IMR-90 (cell line): ENCODE measurements around the gene NKAIN2. TPM values are rescaled to one million over a fixed set of nuclear protein-coding genes. Genes with fewer than 3 reads are reported as not detected.

ENCODE experiments used
- ATAC-seq: fragments of 200-7000 bp; cut with Tn5 transposase; 2 replicates; pipeline ENCODE4 v1.9.1; 2020; ENCODE audit warnings: low read depth, mild to moderate bottlenecking, moderate library complexity
- BruUV-seq: library from RNA; stranded (reverse); fragments of 400-500 nt; replicated peaks from 2 replicates; lab custom pipeline; 2021; lab: Mats Ljungman, UMichigan
- CTCF ChIA-PET: fragments of 300-600 bp; formaldehyde crosslinking; extraction: SDS; loops from one replicate; lab custom pipeline; 2021; ENCODE audit warnings: antibody characterized with exemption; lab: Yijun Ruan, JAX
- POLR2A ChIA-PET: fragments of 300-600 bp; sonication (Branson Sonifier 250); formaldehyde crosslinking; loops from one replicate; lab custom pipeline; 2022; ENCODE audit warnings: antibody characterized with exemption; ENCODE audit not compliant: unreplicated experiment; lab: Charles Lee
- DNase-seq: peaks from one replicate; pipeline ENCODE4 v3.0.0; 2013
- H2AFZ ChIP-seq: replicated peaks from 2 replicates; pipeline ENCODE3; 2013; ENCODE audit warnings: low read length, mild to moderate bottlenecking; ENCODE audit not compliant: poor library complexity
- H2AK5ac ChIP-seq: 2 replicates; pipeline ENCODE4 v1.6.1; 2013; ENCODE audit warnings: low read depth, low read length, inconsistent platforms
- H2AK9ac ChIP-seq: replicated peaks from 2 replicates; pipeline ENCODE3; 2013; ENCODE audit warnings: mild to moderate bottlenecking, low read depth, low read length, moderate library complexity; ENCODE audit not compliant: poor library complexity
- H2BK120ac ChIP-seq: 2 replicates; pipeline ENCODE4 v1.6.1; 2013; ENCODE audit warnings: low read depth, low read length, inconsistent platforms
- H2BK15ac ChIP-seq: 3 replicates; pipeline ENCODE4 v1.6.1; 2013; ENCODE audit warnings: low read depth, low read length, inconsistent platforms
- H2BK20ac ChIP-seq: 2 replicates; pipeline ENCODE4 v1.6.1; 2013; ENCODE audit warnings: low read depth, mild to moderate bottlenecking, inconsistent platforms, low read length, moderate library complexity
- H2BK5ac ChIP-seq: 2 replicates; pipeline ENCODE4 v1.6.1; 2013; ENCODE audit warnings: mild to moderate bottlenecking, low read depth, low read length, inconsistent platforms; ENCODE audit not compliant: poor library complexity, severe bottlenecking
- H3K14ac ChIP-seq: replicated peaks from 2 replicates; pipeline ENCODE4 v1.6.1; 2013; ENCODE audit warnings: low read depth, low read length, inconsistent platforms
- H3K18ac ChIP-seq: 2 replicates; pipeline ENCODE4 v1.6.1; 2013; ENCODE audit warnings: low read depth, low read length, control low read depth
- H3K23ac ChIP-seq: 2 replicates; pipeline ENCODE4 v1.6.1; 2013; ENCODE audit warnings: low read depth, low read length, inconsistent platforms
- H3K27ac ChIP-seq: 2 replicates; pipeline ENCODE4 v1.5.1; 2013; ENCODE audit warnings: mild to moderate bottlenecking, control low read depth, low read length; ENCODE audit not compliant: insufficient read depth
- H3K27me3 ChIP-seq: 2 replicates; pipeline ENCODE4 v1.6.1; 2013; ENCODE audit warnings: low read length; ENCODE audit not compliant: control insufficient read depth, insufficient read depth
- H3K36me3 ChIP-seq: 2 replicates; pipeline ENCODE4 v1.6.1; 2013; ENCODE audit warnings: low read length, mixed read lengths; ENCODE audit not compliant: control insufficient read depth, insufficient read depth
- H3K4ac ChIP-seq: 2 replicates; pipeline ENCODE4 v1.6.1; 2013; ENCODE audit warnings: low read depth, low read length, inconsistent platforms
- H3K4me1 ChIP-seq: 2 replicates; pipeline ENCODE4 v1.6.1; 2013; ENCODE audit warnings: low read length, mixed read lengths; ENCODE audit not compliant: control insufficient read depth, insufficient read depth
- H3K4me2 ChIP-seq: 2 replicates; pipeline ENCODE4 v1.6.1; 2013; ENCODE audit warnings: low read depth, mild to moderate bottlenecking, control low read depth, low read length, moderate library complexity
- H3K4me3 ChIP-seq: 2 replicates; pipeline ENCODE4 v1.5.1; 2013; ENCODE audit warnings: low read depth, mild to moderate bottlenecking, control low read depth, low read length, moderate library complexity; ENCODE audit not compliant: insufficient read depth
- H3K56ac ChIP-seq: 2 replicates; pipeline ENCODE4 v1.6.1; 2013; ENCODE audit warnings: low read length, inconsistent platforms; ENCODE audit not compliant: insufficient read depth; ENCODE audit errors: extremely low read depth
- H3K79me1 ChIP-seq, 2 experiments: 2 replicates each; pipeline ENCODE4 v1.6.1; 2013; ENCODE audit warnings: low read length in 2 of 2, inconsistent platforms in 1 of 2, low read depth in 1 of 2
- H3K9ac ChIP-seq: 2 replicates; pipeline ENCODE4 v1.6.1; 2013; ENCODE audit warnings: low read depth, low read length, control low read depth
- H3K9me1 ChIP-seq: 2 replicates; pipeline ENCODE4 v1.6.1; 2013; ENCODE audit warnings: low read length, inconsistent platforms; ENCODE audit not compliant: insufficient read depth
- H3K9me3 ChIP-seq: 2 replicates; pipeline ENCODE4 v1.6.1; 2013; ENCODE audit warnings: low read length; ENCODE audit not compliant: control insufficient read depth, insufficient read depth
- H4K20me1 ChIP-seq: 2 replicates; pipeline ENCODE4 v1.6.1; 2013; ENCODE audit warnings: low read length, inconsistent platforms; ENCODE audit not compliant: insufficient read depth
- H4K5ac ChIP-seq: 2 replicates; pipeline ENCODE4 v1.6.1; 2013; ENCODE audit warnings: mild to moderate bottlenecking, low read depth, low read length, control low read depth
- H4K8ac ChIP-seq, 2 experiments: 2 replicates each; pipeline ENCODE4 v1.6.1; 2013; ENCODE audit warnings: low read depth in 2 of 2, low read length in 2 of 2, control low read depth in 1 of 2, inconsistent platforms in 1 of 2
- H4K91ac ChIP-seq: 2 replicates; pipeline ENCODE4 v1.6.1; 2013; ENCODE audit warnings: low read depth, low read length, inconsistent platforms; ENCODE audit not compliant: insufficient read depth
- BHLHE40 ChIP-seq: fragments of 150-350 bp; IDR thresholded peaks from 2 replicates; pipeline ENCODE4 v1.6.1; 2016; ENCODE audit warnings: mild to moderate bottlenecking, low read depth, low read length
- CEBPB ChIP-seq: IDR thresholded peaks from 2 replicates; pipeline ENCODE4 v1.6.1; 2012; ENCODE audit warnings: low read depth, low read length, improper control_type of control experiment
- CHD1 ChIP-seq: IDR thresholded peaks from 2 replicates; pipeline ENCODE4 v1.6.1; 2012; ENCODE audit warnings: low read depth, low read length, improper control_type of control experiment
- CTCF ChIP-seq: conservative IDR thresholded peaks from 2 replicates; pipeline ENCODE4 v1.5.1; 2012; ENCODE audit warnings: mild to moderate bottlenecking, low read depth, low read length, improper control_type of control experiment
- ELK1 ChIP-seq: fragments of 150-350 bp; IDR thresholded peaks from 2 replicates; pipeline ENCODE4 v1.6.1; 2016; ENCODE audit warnings: low read depth, mild to moderate bottlenecking, low read length, moderate library complexity, borderline replicate concordance
- MAFK ChIP-seq: IDR thresholded peaks from 2 replicates; pipeline ENCODE4 v1.6.1; 2012; ENCODE audit warnings: low read depth, low read length, improper control_type of control experiment
- MAZ ChIP-seq: IDR thresholded peaks from 2 replicates; pipeline ENCODE4 v1.6.1; 2012; ENCODE audit warnings: low read depth, mild to moderate bottlenecking, low read length, improper control_type of control experiment, moderate library complexity, borderline replicate concordance
- MXI1 ChIP-seq: IDR thresholded peaks from 2 replicates; pipeline ENCODE4 v1.6.1; 2012; ENCODE audit warnings: low read depth, mild to moderate bottlenecking, low read length, moderate library complexity, borderline replicate concordance
- NFE2L2 ChIP-seq: fragments of 150-350 bp; IDR thresholded peaks from 2 replicates; pipeline ENCODE4 v1.6.1; 2016; ENCODE audit warnings: low read depth, mild to moderate bottlenecking, low read length
- POLR2A ChIP-seq: IDR thresholded peaks from 2 replicates; pipeline ENCODE4 v1.6.1; 2012; ENCODE audit warnings: mild to moderate bottlenecking, low read depth, low read length
- RCOR1 ChIP-seq: IDR thresholded peaks from 2 replicates; pipeline ENCODE4 v1.6.1; 2012; ENCODE audit warnings: mild to moderate bottlenecking, low read length, improper control_type of control experiment; ENCODE audit not compliant: insufficient replicate concordance
- RFX5 ChIP-seq: IDR thresholded peaks from 2 replicates; pipeline ENCODE4 v1.8.0; 2012; ENCODE audit warnings: low read depth, mild to moderate bottlenecking, low read length, moderate library complexity
- WGBS, 2 experiments: methylation state at CpG; one replicate each; pipeline versions ENCODE4 v1.1.5 to v1.1.7; 2013; ENCODE audit warnings: missing lambda C conversion rate in 2 of 2; ENCODE audit not compliant: insufficient read length in 1 of 2; ENCODE audit errors: extremely low coverage in 2 of 2; 5-methylcytosine and 5-hydroxymethylcytosine counted together
- dilution Hi-C: fragments of 300-500 bp; cut with HindIII; formaldehyde crosslinking; loops from one replicate; pipeline ENCODE4 v1.14.3; 2018; ENCODE audit warnings: low sequenced_read_pairs; ENCODE audit not compliant: unreplicated experiment
- in situ Hi-C: fragments of 300-500 bp; cut with MboI; formaldehyde crosslinking; loops from 3 replicates; pipeline ENCODE4 v1.14.3; 2019; ENCODE audit warnings: low sequenced_read_pairs, inconsistent platforms, mixed read lengths
- intact Hi-C: fragments of 100-400 bp; cut with micrococcal nuclease; formaldehyde crosslinking; loops from 2 replicates; pipeline ENCODE4 v1.10.0; 2022
- polyA plus RNA-seq, 3 experiments: library from polyadenylated mRNA; depleted of rRNA; stranded (reverse); fragments of >200 nt; gene quantifications; 2 replicates each; pipeline ENCODE4 v1.2.3, GENCODE V29; 2012; ENCODE audit warnings: low replicate concordance in 1 of 3
- total RNA-seq: library from RNA; depleted of rRNA; stranded (reverse); fragments of >200 nt; gene quantifications from 2 replicates; pipeline ENCODE4 v1.2.3, GENCODE V29; 2012

NKAIN2 gene
- total and polyA plus RNA-seq, 2 of the 4 experiments (the other 2 are of a cell fraction) = not detected

GRCh38 chr6:124522335-124522734 is 718.7 kb downstream of the NKAIN2 start:
- DNase-seq (no peak), ATAC-seq (no peak)
- no peak overlapping the region for H2BK15ac ChIP-seq
- no peak overlapping the region for H2BK120ac ChIP-seq
- no peaks in the 10 kb centered on the region for H3K4me1 ChIP-seq
- intact Hi-C loops (no loop called here), in situ Hi-C loops (no loop called here), dilution Hi-C loops (no loop called here)
- H3K18ac ChIP-seq = no peak overlapping the region
- no peak overlapping the region for H3K56ac ChIP-seq
- no peaks in the 10 kb centered on the region for H3K9me1 ChIP-seq
- no peaks in the 10 kb centered on the region for H3K79me1 ChIP-seq
- H2AK9ac ChIP-seq = no peak overlapping the region
- WGBS, 2 experiments = no CpG with 5 or more reads among the region's 4 CpGs
- no peaks in the 10 kb centered on the region for H3K36me3 ChIP-seq
- no TSS peak for BruUV-seq
- H3K9ac ChIP-seq = no peak overlapping the region
- no peak overlapping the region for H3K14ac ChIP-seq
- no peak overlapping the region for H2AFZ ChIP-seq
- no peaks in the 10 kb centered on the region for H4K20me1 ChIP-seq
- no peak overlapping the region for H3K4me2 ChIP-seq
- no peaks in the 10 kb centered on the region for H3K9me3 ChIP-seq
- no peak overlapping the region for H3K23ac ChIP-seq
- no peak overlapping the region for H4K5ac ChIP-seq
- TF ChIP-seq CEBPB (no peak), BHLHE40 (no peak), CTCF (no peak), CHD1 (no peak), MAFK (no peak), MXI1 (no peak), ELK1 (no peak), MAZ (no peak), POLR2A (no peak), NFE2L2 (no peak), RFX5 (no peak), RCOR1 (no peak)
- H3K4ac ChIP-seq = no peak overlapping the region
- CTCF ChIA-PET = no interaction called here
- no peak overlapping the region for H3K27ac ChIP-seq
- POLR2A ChIA-PET = no interaction called here
- H2BK5ac ChIP-seq = no peak overlapping the region
- no peak overlapping the region for H4K8ac ChIP-seq
- H2AK5ac ChIP-seq = no peak overlapping the region
- H3K27me3 ChIP-seq = no peaks in the 10 kb centered on the region
- no peak overlapping the region for H3K4me3 ChIP-seq
- H4K91ac ChIP-seq = no peak overlapping the region
- H2BK20ac ChIP-seq = no peak overlapping the region
